GM12878 (cell line): ENCODE data around the gene TOP3A.
A peak's percentile ranks its signal among the peaks of the same experiment; 100 is the strongest.

Experiments
- ATF7 ChIP-seq: fragments of 450-650 bp; IDR thresholded peaks from 2 replicates; pipeline ENCODE4 v1.6.1; 2016; ENCODE audit warnings: low read depth, mild to moderate bottlenecking
- CHD2 ChIP-seq: IDR thresholded peaks from 2 replicates; pipeline ENCODE4 v1.6.1; 2011; ENCODE audit warnings: low read depth, low read length, improper control_type of control experiment, borderline replicate concordance
- ETV6 ChIP-seq, 2 experiments: fragments of 450-650 bp in 1 of 2; IDR thresholded peaks in 1 of 2; conservative IDR thresholded peaks in 1 of 2; 2 replicates each; pipeline ENCODE4 v1.6.1; 2014; ENCODE audit warnings: antibody characterized with exemption in 1 of 2, borderline replicate concordance in 1 of 2, low read depth in 1 of 2, mild to moderate bottlenecking in 1 of 2, moderate library complexity in 1 of 2
- MTA3 ChIP-seq: IDR thresholded peaks from 2 replicates; pipeline ENCODE4 v1.6.1; 2012; ENCODE audit warnings: low read length, inconsistent platforms, borderline replicate concordance
- RAD21 ChIP-seq: IDR thresholded peaks from 2 replicates; pipeline ENCODE4 v1.6.1; 2011; ENCODE audit warnings: mild to moderate bottlenecking, low read depth, low read length, moderate library complexity; ENCODE audit not compliant: insufficient read depth
- RCOR1 ChIP-seq: conservative IDR thresholded peaks from 2 replicates; pipeline ENCODE4 v1.6.1; 2012; ENCODE audit warnings: low read depth, low read length, improper control_type of control experiment
- SP1 ChIP-seq: IDR thresholded peaks from one replicate; pipeline ENCODE4 v1.6.1; 2011; ENCODE audit warnings: low read depth, low read length
- TAF1 ChIP-seq: IDR thresholded peaks from 2 replicates; pipeline ENCODE4 v1.6.1; 2011; ENCODE audit warnings: mild to moderate bottlenecking, low read depth, low read length, borderline replicate concordance
- YY1 ChIP-seq: IDR thresholded peaks from 2 replicates; pipeline ENCODE4 v1.6.1; 2011; ENCODE audit warnings: low read depth, mild to moderate bottlenecking, low read length
- TF ChIP-seq, protein P1 (sequence below): IDR thresholded peaks from 2 replicates; pipeline ENCODE4 v1.6.1; 2011; ENCODE audit warnings: borderline replicate concordance, low read depth, mild to moderate bottlenecking, moderate library complexity, low read length; ENCODE audit not compliant: insufficient read depth, poor library complexity, severe bottlenecking
- TF ChIP-seq, protein P2 (sequence below), 3 experiments: IDR thresholded peaks in 2 of 3; conservative IDR thresholded peaks in 1 of 3; 2 replicates each; pipeline ENCODE4 v1.5.1; 2011; ENCODE audit warnings: low read depth in 3 of 3, low read length in 3 of 3, mild to moderate bottlenecking in 3 of 3, control low read depth in 2 of 3, moderate library complexity in 2 of 3, inconsistent platforms in 1 of 3, mixed read lengths in 1 of 3; ENCODE audit not compliant: control insufficient read depth in 2 of 3, insufficient read depth in 1 of 3; ENCODE audit errors: extremely low read depth in 1 of 3
- TF ChIP-seq, protein P3 (sequence below): IDR thresholded peaks from 2 replicates; pipeline ENCODE4 v1.6.1; 2012; ENCODE audit warnings: low read depth, low read length, improper control_type of control experiment

DNA sequence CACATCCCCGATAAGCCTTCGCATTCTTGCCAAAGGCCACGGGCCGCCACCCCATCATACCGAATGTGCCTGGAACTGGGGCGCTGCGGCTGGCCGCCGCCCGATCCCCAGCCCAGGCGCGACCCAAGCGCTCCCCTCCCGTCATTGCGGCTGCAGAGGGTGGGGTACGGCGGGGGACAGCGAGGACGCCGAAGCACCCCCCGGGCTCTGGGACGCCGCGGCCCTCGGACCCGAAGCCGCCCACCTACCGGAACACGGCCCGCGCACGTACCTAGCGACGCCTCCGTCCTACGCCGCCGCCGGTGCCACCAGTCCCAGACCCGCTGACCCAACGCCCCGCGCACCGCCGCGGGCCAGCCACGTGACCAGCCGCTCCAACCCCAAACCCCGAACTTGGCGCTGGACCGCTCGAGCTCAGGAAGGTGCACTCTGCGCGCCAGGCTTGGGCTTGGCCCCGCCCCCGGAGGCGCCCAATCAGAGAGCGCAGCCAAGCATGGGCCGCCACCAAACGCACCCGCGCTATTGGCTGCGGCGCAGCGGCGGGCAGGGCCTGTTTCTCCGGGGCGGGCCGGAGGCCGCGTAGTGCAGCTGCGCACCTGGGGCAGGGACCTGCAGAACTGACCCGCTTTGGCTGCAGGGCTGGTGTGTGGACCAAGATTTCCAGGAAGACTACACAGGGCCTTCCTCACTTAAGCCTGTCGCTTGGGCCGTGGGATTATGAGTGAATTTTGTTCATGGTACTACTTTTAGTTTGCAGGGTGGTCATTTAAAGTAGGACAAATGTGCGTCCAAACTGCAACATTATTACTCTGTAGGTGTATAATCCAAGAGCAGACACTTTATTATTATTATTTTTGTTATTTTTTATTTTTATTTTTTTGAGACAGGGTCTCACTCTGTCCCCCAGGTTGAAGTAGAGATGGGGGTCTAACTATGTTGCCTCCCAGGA lies 48.6 kb upstream of the TOP3A start, which contains the start of gene SHMT1:
- TF ChIP-seq, protein P1, sequence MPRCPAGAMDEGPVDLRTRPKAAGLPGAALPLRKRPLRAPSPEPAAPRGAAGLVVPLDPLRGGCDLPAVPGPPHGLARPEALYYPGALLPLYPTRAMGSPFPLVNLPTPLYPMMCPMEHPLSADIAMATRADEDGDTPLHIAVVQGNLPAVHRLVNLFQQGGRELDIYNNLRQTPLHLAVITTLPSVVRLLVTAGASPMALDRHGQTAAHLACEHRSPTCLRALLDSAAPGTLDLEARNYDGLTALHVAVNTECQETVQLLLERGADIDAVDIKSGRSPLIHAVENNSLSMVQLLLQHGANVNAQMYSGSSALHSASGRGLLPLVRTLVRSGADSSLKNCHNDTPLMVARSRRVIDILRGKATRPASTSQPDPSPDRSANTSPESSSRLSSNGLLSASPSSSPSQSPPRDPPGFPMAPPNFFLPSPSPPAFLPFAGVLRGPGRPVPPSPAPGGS = no peak
- 0 out of 2 replicates have a peak, but pooled peaks have one; percentile 5 for TF ChIP-seq YY1
- peak; percentile 71 for TF ChIP-seq SP1
- TF ChIP-seq, protein P2, sequence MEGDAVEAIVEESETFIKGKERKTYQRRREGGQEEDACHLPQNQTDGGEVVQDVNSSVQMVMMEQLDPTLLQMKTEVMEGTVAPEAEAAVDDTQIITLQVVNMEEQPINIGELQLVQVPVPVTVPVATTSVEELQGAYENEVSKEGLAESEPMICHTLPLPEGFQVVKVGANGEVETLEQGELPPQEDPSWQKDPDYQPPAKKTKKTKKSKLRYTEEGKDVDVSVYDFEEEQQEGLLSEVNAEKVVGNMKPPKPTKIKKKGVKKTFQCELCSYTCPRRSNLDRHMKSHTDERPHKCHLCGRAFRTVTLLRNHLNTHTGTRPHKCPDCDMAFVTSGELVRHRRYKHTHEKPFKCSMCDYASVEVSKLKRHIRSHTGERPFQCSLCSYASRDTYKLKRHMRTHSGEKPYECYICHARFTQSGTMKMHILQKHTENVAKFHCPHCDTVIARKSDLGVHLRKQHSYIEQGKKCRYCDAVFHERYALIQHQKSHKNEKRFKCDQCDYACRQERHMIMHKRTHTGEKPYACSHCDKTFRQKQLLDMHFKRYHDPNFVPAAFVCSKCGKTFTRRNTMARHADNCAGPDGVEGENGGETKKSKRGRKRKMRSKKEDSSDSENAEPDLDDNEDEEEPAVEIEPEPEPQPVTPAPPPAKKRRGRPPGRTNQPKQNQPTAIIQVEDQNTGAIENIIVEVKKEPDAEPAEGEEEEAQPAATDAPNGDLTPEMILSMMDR (IDR thresholded peaks at IDR 0.05 in 2 of 3, conservative IDR thresholded peaks at IDR 0.05 in 1 of 3; ENCODE audit: control insufficient read depth in 2 of 3, extremely low read depth in 1 of 3, insufficient read depth in 1 of 3, low read depth in 3 of 3, low read length in 3 of 3) = no peak
- TF ChIP-seq ETV6 (conservative IDR thresholded peaks at IDR 0.05 in 1 of 2, IDR thresholded peaks at IDR 0.05 in 1 of 2; ENCODE audit: borderline replicate concordance in 1 of 2, low read depth in 1 of 2) = no peak
- TF ChIP-seq, protein P3, sequence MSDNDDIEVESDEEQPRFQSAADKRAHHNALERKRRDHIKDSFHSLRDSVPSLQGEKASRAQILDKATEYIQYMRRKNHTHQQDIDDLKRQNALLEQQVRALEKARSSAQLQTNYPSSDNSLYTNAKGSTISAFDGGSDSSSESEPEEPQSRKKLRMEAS = peak; percentile 79
- TF ChIP-seq RCOR1 = no peak
- TF ChIP-seq CHD2 = no peak
- TF ChIP-seq TAF1 = no peak; the same call in 1 of the 2 replicates
- no peak for TF ChIP-seq MTA3
- TF ChIP-seq ATF7 = no peak
- no peak for TF ChIP-seq RAD21
